H9 (cell line): ENCODE measurements around the gene GPR15LG. TPM values are rescaled to one million over a fixed set of nuclear protein-coding genes. Genes with fewer than 3 reads are reported as not detected.

ENCODE experiments used
- DNase-seq: peaks from one replicate; pipeline ENCODE4 v3.0.0-alpha.2; 2017
- H2AFZ ChIP-seq: one replicate; pipeline ENCODE4 v1.6.1; 2013; ENCODE audit warnings: mild to moderate bottlenecking, low read length, control low read depth, moderate library complexity
- H2AK5ac ChIP-seq: 2 replicates; pipeline ENCODE4 v1.6.1; 2013; ENCODE audit warnings: low read length, control low read depth, mixed read lengths; ENCODE audit not compliant: insufficient read length
- H2BK120ac ChIP-seq: one replicate; pipeline ENCODE4 v1.6.1; 2013; ENCODE audit warnings: low read depth, mild to moderate bottlenecking, low read length, control low read depth, inconsistent platforms; ENCODE audit not compliant: poor library complexity, severe bottlenecking
- H2BK12ac ChIP-seq: 2 replicates; pipeline ENCODE4 v1.6.1; 2013; ENCODE audit warnings: low read length, control low read depth, mixed read lengths, low read depth; ENCODE audit not compliant: insufficient read length
- H2BK15ac ChIP-seq: 2 replicates; pipeline ENCODE4 v1.6.1; 2013; ENCODE audit warnings: low read depth, low read length, control low read depth
- H2BK20ac ChIP-seq: one replicate; pipeline ENCODE4 v1.6.1; 2013; ENCODE audit warnings: low read depth, mild to moderate bottlenecking, low read length, control low read depth, inconsistent platforms; ENCODE audit not compliant: poor library complexity, severe bottlenecking
- H2BK5ac ChIP-seq: 2 replicates; pipeline ENCODE4 v1.6.1; 2013; ENCODE audit warnings: low read length, control low read depth, mixed read lengths; ENCODE audit not compliant: insufficient read length
- H3K14ac ChIP-seq: 2 replicates; pipeline ENCODE4 v1.6.1; 2013; ENCODE audit warnings: low read length, control low read depth; ENCODE audit not compliant: insufficient read depth
- H3K18ac ChIP-seq: 2 replicates; pipeline ENCODE4 v1.6.1; 2013; ENCODE audit warnings: low read depth, mild to moderate bottlenecking, mixed read lengths, low read length, control low read depth; ENCODE audit not compliant: insufficient read length
- H3K23ac ChIP-seq: 2 replicates; pipeline ENCODE4 v1.6.1; 2013; ENCODE audit warnings: low read length, control low read depth, mixed read lengths, low read depth; ENCODE audit not compliant: insufficient read length
- H3K23me2 ChIP-seq: 2 replicates; pipeline ENCODE4 v1.6.1; 2013; ENCODE audit warnings: low read depth, mild to moderate bottlenecking, mixed read lengths, low read length, control low read depth; ENCODE audit not compliant: insufficient read length, poor library complexity, severe bottlenecking
- H3K27ac ChIP-seq: 2 replicates; pipeline ENCODE4 v1.5.1; 2013; ENCODE audit warnings: low read length, control low read depth, mixed read lengths, low read depth; ENCODE audit not compliant: insufficient read length
- H3K27me3 ChIP-seq: 2 replicates; pipeline ENCODE4 v1.6.1; 2013; ENCODE audit warnings: low read length, control low read depth, inconsistent platforms; ENCODE audit not compliant: insufficient read depth
- H3K4ac ChIP-seq: 2 replicates; pipeline ENCODE4 v1.6.1; 2013; ENCODE audit warnings: low read depth, mild to moderate bottlenecking, control low read depth, inconsistent platforms, low read length, moderate library complexity
- H3K4me1 ChIP-seq: 2 replicates; pipeline ENCODE4 v1.6.1; 2013; ENCODE audit warnings: low read length, control low read depth, inconsistent platforms; ENCODE audit not compliant: insufficient read depth
- H3K4me2 ChIP-seq: 2 replicates; pipeline ENCODE4 v1.6.1; 2013; ENCODE audit warnings: low read length, control low read depth, mixed read lengths; ENCODE audit not compliant: insufficient read length, insufficient read depth
- H3K56ac ChIP-seq: 2 replicates; pipeline ENCODE4 v1.6.1; 2013; ENCODE audit warnings: low read depth, mild to moderate bottlenecking, mixed read lengths, low read length, control low read depth; ENCODE audit not compliant: insufficient read length
- H3K79me1 ChIP-seq: 2 replicates; pipeline ENCODE4 v1.6.1; 2013; ENCODE audit warnings: low read depth, mild to moderate bottlenecking, moderate library complexity, low read length, control low read depth, inconsistent platforms; ENCODE audit not compliant: insufficient read depth, poor library complexity, severe bottlenecking
- H3K79me2 ChIP-seq: 2 replicates; pipeline ENCODE4 v1.6.1; 2013; ENCODE audit warnings: low read length, control low read depth, inconsistent platforms; ENCODE audit not compliant: insufficient read depth
- H3K9ac ChIP-seq: 2 replicates; pipeline ENCODE4 v1.6.1; 2013; ENCODE audit warnings: low read length, control low read depth, mixed read lengths; ENCODE audit not compliant: insufficient read length; ENCODE audit errors: extremely low read depth
- H3K9me3 ChIP-seq: one replicate; pipeline ENCODE4 v1.6.1; 2013; ENCODE audit warnings: low read depth, low read length, inconsistent platforms; ENCODE audit not compliant: control insufficient read depth
- H3T11ph ChIP-seq: one replicate; pipeline ENCODE4 v1.6.1; 2013; ENCODE audit warnings: mild to moderate bottlenecking, low read length, control low read depth, inconsistent platforms
- H4K20me1 ChIP-seq: one replicate; pipeline ENCODE4 v1.6.1; 2013; ENCODE audit not compliant: control insufficient read depth, insufficient read length, insufficient read depth
- H4K5ac ChIP-seq: 2 replicates; pipeline ENCODE4 v1.6.1; 2013; ENCODE audit warnings: low read depth, mild to moderate bottlenecking, mixed read lengths, low read length, control low read depth; ENCODE audit not compliant: insufficient read length
- H4K8ac ChIP-seq: replicated peaks from 2 replicates; pipeline ENCODE4 v1.6.1; 2013; ENCODE audit warnings: low read length, control low read depth, mixed read lengths, low read depth; ENCODE audit not compliant: insufficient read length
- H4K91ac ChIP-seq: 2 replicates; pipeline ENCODE4 v1.6.1; 2013; ENCODE audit warnings: low read depth, mild to moderate bottlenecking, moderate library complexity, mixed read lengths, low read length, control low read depth; ENCODE audit not compliant: insufficient read length
- H3K27ac Mint-ChIP-seq, 3 experiments: 2 replicates in 2 of 3; 3 replicates in 1 of 3; pipeline ENCODE4 v1.8.0; 2020 to 2021; ENCODE audit warnings: mixed read lengths in 3 of 3, mild to moderate bottlenecking in 1 of 3, moderate library complexity in 1 of 3
- H3K27me3 Mint-ChIP-seq: 2 replicates; pipeline ENCODE4 v1.8.0; 2021; ENCODE audit warnings: low read depth, mild to moderate bottlenecking, moderate library complexity, mixed read lengths
- H3K36me3 Mint-ChIP-seq, 3 experiments: 2 replicates in 2 of 3; 3 replicates in 1 of 3; pipeline ENCODE4 v1.8.0; 2020 to 2021; ENCODE audit warnings: low read depth in 3 of 3, mixed read lengths in 3 of 3; ENCODE audit not compliant: insufficient read depth in 1 of 3
- H3K4me1 Mint-ChIP-seq, 2 experiments: 2 replicates each; pipeline ENCODE4 v1.8.0; 2020; ENCODE audit warnings: mixed read lengths in 2 of 2
- H3K4me3 Mint-ChIP-seq, 2 experiments: 2 replicates in 1 of 2; 3 replicates in 1 of 2; pipeline ENCODE4 v1.8.0; 2020 to 2021; ENCODE audit warnings: mild to moderate bottlenecking in 2 of 2, mixed read lengths in 2 of 2, moderate library complexity in 1 of 2
- H3K9me3 Mint-ChIP-seq, 2 experiments: 2 replicates in 1 of 2; 3 replicates in 1 of 2; pipeline ENCODE4 v1.8.0; 2020; ENCODE audit warnings: mild to moderate bottlenecking in 2 of 2, mixed read lengths in 2 of 2, moderate library complexity in 1 of 2
- CTCF ChIP-seq: fragments of 200-600 bp; sonication (generic); conservative IDR thresholded peaks from 3 replicates; pipeline ENCODE4 v1.8.0; 2021; ENCODE audit warnings: antibody characterized with exemption, mild to moderate bottlenecking
- WGBS: extraction: QIAGEN DNeasy Blood & Tissue Kit; methylation state at CpG from one replicate; pipeline ENCODE4 v1.1.7; 2013; ENCODE audit warnings: missing lambda C conversion rate, low lambda C conversion rate, mixed read lengths; ENCODE audit not compliant: insufficient read length; ENCODE audit errors: extremely low coverage; 5-methylcytosine and 5-hydroxymethylcytosine counted together
- total RNA-seq: library from RNA; stranded (reverse); gene quantifications from 2 replicates; pipeline ENCODE4 v1.2.1, GENCODE V29; 2021

The GPR15LG gene
- total RNA-seq, 1 experiment from 2014 or later: not detected

GRCh38 chr10:84159076-84159685, 14.4 kb upstream of the GPR15LG start:
- Histone ChIP-seq H3K23me2 (no peaks in the 10 kb centered on the region), H4K8ac (no peak overlapping the region), H3K14ac (no peak overlapping the region), H2BK120ac (no peak overlapping the region), H2BK12ac (no peak overlapping the region), H2BK20ac (no peak overlapping the region), H3K18ac (no peak overlapping the region), H3K79me2 (no peaks in the 10 kb centered on the region), H4K5ac (no peak overlapping the region), H4K91ac (no peak overlapping the region), H4K20me1 (no peaks in the 10 kb centered on the region), H3T11ph (no peak overlapping the region), H3K27me3 (no peaks in the 10 kb centered on the region), H3K4ac (no peak overlapping the region), H2AK5ac (no peak overlapping the region), H3K9ac (no peak overlapping the region), H2BK5ac (no peak overlapping the region), H3K4me2 (no peak overlapping the region), H3K4me1 (peaks cover 21% of the 10 kb centered on the region; the same call in 1 of the 2 replicates), H3K27ac (no peak overlapping the region), H2AFZ (no peak overlapping the region), H3K79me1 (no peaks in the 10 kb centered on the region), H2BK15ac (no peak overlapping the region), H3K9me3 (no peaks in the 10 kb centered on the region), H3K23ac (no peak overlapping the region), H3K56ac (no peak overlapping the region)
- Mint-ChIP-seq H3K4me3 (no peak overlapping the region), H3K9me3 (no peaks in the 10 kb centered on the region), H3K36me3 (peaks cover 2 to 12% (median 11%) of the 10 kb centered on the region in 3 experiments; a peak in 6 of 7 replicates), H3K27ac (no peak overlapping the region), H3K4me1 (peaks cover 64 to 67% of the 10 kb centered on the region in 2 experiments), H3K27me3 (no peaks in the 10 kb centered on the region)
- no peak for TF ChIP-seq CTCF
- WGBS: no CpG with 5 or more reads among the region's 9 CpGs
- DNase-seq: no peak
